Esophagus squamous epithelium (tissue), 5 donors: ENCODE results near the gene ADD1. TPM values are rescaled to one million over a fixed set of nuclear protein-coding genes. Genes with fewer than 3 reads are reported as not detected.

Source experiments
- DNase-seq: peaks from one replicate; lab custom pipeline; 2025; lab: John Stamatoyannopoulos, UW
- H3K27ac ChIP-seq, 4 donors: fragments of 200-600 bp; sonication (generic); one replicate each; pipeline ENCODE4 v1.5.1; 2016 to 2019; ENCODE audit warnings: mild to moderate bottlenecking in 1 of 4
- H3K27me3 ChIP-seq, 4 donors: fragments of 200-600 bp; sonication (generic); 1 replicate in 3 of 4; 2 replicates in 1 of 4; pipeline versions ENCODE4 v1.5.1 to v1.6.0; 2017 to 2021; ENCODE audit warnings: antibody characterized with exemption in 1 of 4
- H3K36me3 ChIP-seq, 3 donors: fragments of 200-600 bp; sonication (generic); one replicate each; pipeline ENCODE4 v1.5.1; 2016 to 2019
- H3K4me1 ChIP-seq, 3 donors: fragments of 200-600 bp; sonication (generic); one replicate each; pipeline ENCODE4 v1.5.1; 2017 to 2019
- H3K4me3 ChIP-seq, 4 donors: fragments of 200-600 bp; sonication (generic); 1 replicate in 3 of 4; 2 replicates in 1 of 4; pipeline ENCODE4 v1.5.1; 2016 to 2019; ENCODE audit warnings: mild to moderate bottlenecking in 2 of 4, moderate library complexity in 1 of 4
- H3K9me3 ChIP-seq, 3 donors: fragments of 200-600 bp; sonication (generic); one replicate each; pipeline ENCODE4 v1.5.1; 2016 to 2019
- POLR2A ChIP-seq, 4 donors: fragments of 450-650 bp; IDR thresholded peaks; one replicate each; pipeline ENCODE4 v1.6.1; 2017; ENCODE audit warnings: antibody characterized with exemption in 4 of 4, mild to moderate bottlenecking in 4 of 4, moderate library complexity in 3 of 4
- WGBS, 2 donors: methylation state at CpG; one replicate each; pipeline ENCODE4 v1.1.5; 2018; 5-methylcytosine and 5-hydroxymethylcytosine counted together
- intact Hi-C: fragments of 100-400 bp; cut with DNase I; formaldehyde crosslinking; loops from one replicate; pipeline ENCODE4 v1.15.0; 2022
- total RNA-seq, 4 donors: library from RNA; depleted of rRNA; stranded (reverse); fragments of >200 nt; gene quantifications; one replicate each; pipeline ENCODE4 v1.1.0, GENCODE V29; 2016
- TF ChIP-seq, protein P1 (sequence below), 6 experiments: fragments of 450-650 bp in 4 of 6; fragments of 200-600 bp in 2 of 6; sonication (generic) in 2 of 6; IDR thresholded peaks; one replicate each; pipeline ENCODE4 v1.5.1; 2016 to 2019; ENCODE audit warnings: antibody characterized with exemption in 6 of 6, mild to moderate bottlenecking in 4 of 6, moderate library complexity in 4 of 6
- donor health status: DM: yes; HTN: yes; CAD: no.

ADD1 gene
- total RNA-seq, 4 donors from 2014 or later: 81.7 to 144 (median 103) TPM

GRCh38 chr4:2796849-2797544 is 46.6 kb upstream of the ADD1 start:
- H3K4me1 ChIP-seq: peaks cover 88 to 100% (median 94%) of the 10 kb centered on the region in 3 donors
- intact Hi-C loops: no loop called here
- no peaks in the 10 kb centered on the region for H3K27me3 ChIP-seq
- H3K4me3 ChIP-seq: no peak overlapping the region
- no peak for DNase-seq
- TF ChIP-seq, protein P1, sequence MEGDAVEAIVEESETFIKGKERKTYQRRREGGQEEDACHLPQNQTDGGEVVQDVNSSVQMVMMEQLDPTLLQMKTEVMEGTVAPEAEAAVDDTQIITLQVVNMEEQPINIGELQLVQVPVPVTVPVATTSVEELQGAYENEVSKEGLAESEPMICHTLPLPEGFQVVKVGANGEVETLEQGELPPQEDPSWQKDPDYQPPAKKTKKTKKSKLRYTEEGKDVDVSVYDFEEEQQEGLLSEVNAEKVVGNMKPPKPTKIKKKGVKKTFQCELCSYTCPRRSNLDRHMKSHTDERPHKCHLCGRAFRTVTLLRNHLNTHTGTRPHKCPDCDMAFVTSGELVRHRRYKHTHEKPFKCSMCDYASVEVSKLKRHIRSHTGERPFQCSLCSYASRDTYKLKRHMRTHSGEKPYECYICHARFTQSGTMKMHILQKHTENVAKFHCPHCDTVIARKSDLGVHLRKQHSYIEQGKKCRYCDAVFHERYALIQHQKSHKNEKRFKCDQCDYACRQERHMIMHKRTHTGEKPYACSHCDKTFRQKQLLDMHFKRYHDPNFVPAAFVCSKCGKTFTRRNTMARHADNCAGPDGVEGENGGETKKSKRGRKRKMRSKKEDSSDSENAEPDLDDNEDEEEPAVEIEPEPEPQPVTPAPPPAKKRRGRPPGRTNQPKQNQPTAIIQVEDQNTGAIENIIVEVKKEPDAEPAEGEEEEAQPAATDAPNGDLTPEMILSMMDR (IDR thresholded peaks at IDR 0.05): no peak
- no peak for TF ChIP-seq POLR2A (IDR thresholded peaks at IDR 0.05)
- WGBS, 2 donors: 63% methylated on average over 4 of the region's 13 CpGs; no CpG with 5 or more reads in 1 of the 2 donors
- no peaks in the 10 kb centered on the region for H3K9me3 ChIP-seq
- H3K36me3 ChIP-seq: no peaks in the 10 kb centered on the region
- H3K27ac ChIP-seq: peak overlapping the region; percentile 76 to 89 (median 86)

DNA sequence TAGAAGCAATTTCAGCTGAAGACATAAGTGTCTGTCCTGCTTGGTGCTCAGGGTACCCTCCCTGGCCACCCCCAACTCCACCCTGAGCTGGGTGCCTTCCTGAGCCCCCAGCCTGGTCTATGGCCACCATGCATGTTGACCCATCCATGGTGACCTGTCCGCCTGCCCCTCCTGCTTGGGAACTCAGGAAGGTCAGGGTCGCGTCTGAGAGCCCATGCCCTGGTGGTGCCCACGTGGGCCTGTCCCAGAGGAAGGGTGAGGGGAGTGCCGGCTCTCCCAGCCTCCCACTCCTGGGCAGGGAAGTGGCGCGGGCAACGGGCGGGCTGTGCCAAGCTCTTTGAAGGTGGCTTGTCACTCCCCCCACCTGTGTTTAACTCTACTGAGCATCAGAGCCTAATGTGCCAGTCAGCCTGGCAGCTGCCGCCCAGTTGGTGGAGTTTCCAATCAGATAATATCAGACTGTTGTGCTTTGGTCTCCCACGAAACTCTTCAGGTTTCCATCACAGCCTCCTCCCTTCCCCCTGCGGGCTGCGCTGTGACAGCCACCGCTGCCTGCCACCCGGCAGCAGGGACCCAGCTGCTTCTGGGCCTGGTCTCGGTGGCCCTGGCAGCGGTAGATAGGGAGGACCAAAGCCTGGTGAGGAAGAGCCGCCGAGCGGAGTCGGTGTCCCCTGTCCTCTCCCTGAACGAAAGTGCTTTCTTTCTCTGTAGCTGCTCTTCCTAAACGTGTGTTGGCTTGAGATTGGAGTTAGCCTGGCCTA is 45.9 kb upstream of the ADD1 start:
- intact Hi-C loops: no loop called here
- Histone ChIP-seq H3K4me1 (peaks cover 88 to 100% (median 88%) of the 10 kb centered on the region in 3 donors), H3K27me3 (no peaks in the 10 kb centered on the region), H3K9me3 (no peaks in the 10 kb centered on the region), H3K27ac (peak overlapping the region; percentile 76 to 89 (median 86)), H3K4me3 (peak overlapping the region in 1 of 4 donors; percentile 52), H3K36me3 (no peaks in the 10 kb centered on the region)
- DNase-seq: no peak
- WGBS, 2 donors: 67 to 85% methylated on average over 4 to 11 of the region's 23 CpGs
- TF ChIP-seq, protein P1 (IDR thresholded peaks at IDR 0.05): no peak
- TF ChIP-seq POLR2A (IDR thresholded peaks at IDR 0.05): no peak

DNA sequence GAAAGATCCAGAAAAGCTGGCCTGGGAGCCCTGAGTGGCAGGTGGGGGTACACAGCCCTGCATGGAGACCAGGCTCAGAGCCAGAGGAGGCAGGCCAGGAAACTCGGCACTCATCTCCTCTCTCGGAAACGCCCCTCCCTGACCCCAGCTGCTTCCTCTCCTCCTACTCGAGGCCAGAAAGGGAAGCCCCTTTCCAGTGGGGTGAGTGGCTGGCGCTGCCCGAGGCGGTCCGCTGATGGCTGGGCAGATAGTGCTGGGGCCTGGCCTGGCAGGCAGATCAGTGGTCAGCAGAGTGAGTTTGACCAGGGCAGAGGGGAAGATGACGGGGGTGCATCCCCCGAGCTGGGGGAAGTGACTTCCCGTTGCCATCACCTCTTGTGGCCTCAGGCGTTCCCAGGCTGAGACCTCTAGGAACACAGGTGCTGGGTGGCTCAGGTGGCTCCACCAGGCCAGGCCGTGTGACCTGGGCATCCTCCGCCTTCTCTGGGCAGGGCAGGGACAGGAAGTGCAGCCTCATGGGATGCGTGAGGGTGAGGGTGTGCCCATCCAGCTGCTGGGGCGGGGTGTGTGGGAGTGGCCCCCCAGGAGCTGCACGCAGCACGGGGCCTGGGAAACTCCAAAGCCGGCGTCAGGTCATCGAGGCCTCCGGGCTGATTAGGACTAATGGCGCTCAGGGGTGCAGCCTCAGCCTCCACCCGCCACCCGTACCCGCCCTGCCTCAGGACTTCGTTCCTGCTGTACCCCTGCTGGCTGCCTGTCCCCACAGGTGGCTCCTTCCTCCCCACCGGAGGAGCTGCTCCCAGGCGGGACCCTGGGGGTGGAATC is 45.0 kb upstream of the ADD1 start:
- H3K36me3 ChIP-seq: no peaks in the 10 kb centered on the region
- peak overlapping the region; percentile 76 to 89 (median 86) for H3K27ac ChIP-seq
- intact Hi-C loops: no loop called here
- TF ChIP-seq, protein P1 (IDR thresholded peaks at IDR 0.05): no peak
- peak in 1 of 4 donors; percentile 31 for TF ChIP-seq POLR2A (IDR thresholded peaks at IDR 0.05)
- no peaks in the 10 kb centered on the region for H3K27me3 ChIP-seq
- H3K4me3 ChIP-seq: peak overlapping the region in 3 of 4 donors; percentile 24 to 52 (median 25)
- H3K9me3 ChIP-seq: no peaks in the 10 kb centered on the region
- peaks cover 84 to 100% (median 97%) of the 10 kb centered on the region in 3 donors for H3K4me1 ChIP-seq
- 40 to 47% methylated on average over 11 to 15 of the region's 29 CpGs for WGBS, 2 donors
- DNase-seq: no peak

- WGBS, 2 donors: 75 to 93% methylated on average over 1 to 5 of the region's 14 CpGs
- Histone ChIP-seq H3K4me1 (peaks cover 83 to 100% (median 98%) of the 10 kb centered on the region in 3 donors), H3K27me3 (no peaks in the 10 kb centered on the region), H3K4me3 (peak overlapping the region in 3 of 4 donors; percentile 24 to 52 (median 25)), H3K27ac (peak overlapping the region; percentile 76 to 89 (median 86)), H3K9me3 (no peaks in the 10 kb centered on the region), H3K36me3 (no peaks in the 10 kb centered on the region)
- intact Hi-C loops: no loop called here
- TF ChIP-seq, protein P1 (IDR thresholded peaks at IDR 0.05): no peak
- TF ChIP-seq POLR2A (IDR thresholded peaks at IDR 0.05): no peak
- no peak for DNase-seq
These were observed 44.3 kb upstream of the ADD1 start for GRCh38 chr4:2799224-2799911.
